K562 (cell line): ENCODE data around the gene PTCH1. TPM values are rescaled to one million over a fixed set of nuclear protein-coding genes. Genes with fewer than 3 reads are reported as not detected.

Source experiments
- ATAC-seq: fragments of 200-7000 bp; cut with Tn5 transposase; 3 replicates; pipeline ENCODE4 v1.9.1; 2020; ENCODE audit warnings: moderate library complexity
- BruUV-seq: library from RNA; stranded (reverse); fragments of 400-500 nt; replicated peaks from 2 replicates; lab custom pipeline; 2021; lab: Mats Ljungman, UMichigan
- CTCF ChIA-PET: fragments of 300-600 bp; formaldehyde crosslinking; extraction: SDS; loops from one replicate; lab custom pipeline; 2021; ENCODE audit warnings: low intra/inter-chr PET ratio; lab: Yijun Ruan, JAX
- POLR2A ChIA-PET: fragments of 300-600, 350-650 bp; sonication (Branson Sonifier 250); formaldehyde crosslinking; extraction: SDS; loops from one replicate; lab custom pipeline; 2021; ENCODE audit warnings: antibody characterized with exemption, inconsistent platforms; lab: Yijun Ruan, JAX
- DNase-seq, 4 experiments: peaks; one replicate each; pipeline versions ENCODE4 v3.0.0 to v3.0.0-alpha.2; 2011 to 2018; ENCODE audit warnings: low spot score in 3 of 4, mixed read lengths in 3 of 4; ENCODE audit errors: extremely low read depth in 1 of 4
- FAIRE-seq: peaks from 2 replicates; lab custom pipeline; 2011; peaks lifted over from hg19 to GRCh38; lab: Jason Lieb, UNC
- H2AFZ ChIP-seq: 2 replicates; pipeline ENCODE4 v1.6.0; 2011; ENCODE audit warnings: low read depth, low read length, control low read depth, inconsistent platforms
- H3K27ac ChIP-seq: fragments of 200-600 bp; 3 replicates; pipeline ENCODE4 v1.8.0; 2011; ENCODE audit warnings: low read depth, mild to moderate bottlenecking, control low read depth, inconsistent platforms, low read length, moderate library complexity, mixed read lengths; ENCODE audit errors: extremely low read depth
- H3K27me3 ChIP-seq, 2 experiments: fragments of 300-600 bp in 1 of 2; 2 replicates in 1 of 2; 3 replicates in 1 of 2; pipeline versions ENCODE4 v1.6.0 to v1.8.0; 2011; ENCODE audit warnings: inconsistent platforms in 2 of 2, low read length in 2 of 2, mild to moderate bottlenecking in 1 of 2, mixed read lengths in 1 of 2, moderate library complexity in 1 of 2; ENCODE audit not compliant: control insufficient read depth in 2 of 2, insufficient read depth in 2 of 2
- H3K36me3 ChIP-seq: fragments of 300-600 bp; 3 replicates; pipeline ENCODE4 v1.8.0; 2011; ENCODE audit warnings: mild to moderate bottlenecking, low read length, inconsistent platforms; ENCODE audit not compliant: control insufficient read depth, insufficient read depth
- H3K4me1 ChIP-seq, 2 experiments: fragments of 200-600 bp in 1 of 2; replicated peaks in 1 of 2; 2 replicates in 1 of 2; 3 replicates in 1 of 2; pipeline versions ENCODE4 v1.5.1 to v1.8.0; 2011; ENCODE audit warnings: inconsistent platforms in 2 of 2, low read length in 2 of 2, mild to moderate bottlenecking in 1 of 2, mixed read lengths in 1 of 2, moderate library complexity in 1 of 2; ENCODE audit not compliant: control insufficient read depth in 2 of 2, insufficient read depth in 2 of 2
- H3K4me2 ChIP-seq: 2 replicates; pipeline ENCODE4 v1.6.1; 2011; ENCODE audit warnings: low read length, control low read depth, inconsistent platforms, mixed read lengths; ENCODE audit not compliant: insufficient read depth
- H3K4me3 ChIP-seq: fragments of 200-600 bp; sonication (generic), shearing (Covaris generic); 2 replicates; pipeline ENCODE4 v1.5.1; 2016; ENCODE audit warnings: control low read depth, inconsistent platforms
- H3K79me2 ChIP-seq: fragments of 200-600 bp; 3 replicates; pipeline ENCODE4 v1.8.0; 2011; ENCODE audit warnings: low read length, inconsistent platforms; ENCODE audit not compliant: control insufficient read depth, insufficient read depth
- H3K9ac ChIP-seq, 2 experiments: 2 replicates each; pipeline versions ENCODE4 v1.6.0 to v1.6.1; 2011; ENCODE audit warnings: low read depth in 2 of 2, low read length in 2 of 2, control low read depth in 1 of 2, inconsistent platforms in 1 of 2, mild to moderate bottlenecking in 1 of 2, mixed read lengths in 1 of 2; ENCODE audit not compliant: insufficient read depth in 1 of 2
- H3K9me1 ChIP-seq: one replicate; pipeline ENCODE4 v1.6.0; 2011; ENCODE audit warnings: inconsistent platforms, mild to moderate bottlenecking, low read length, moderate library complexity; ENCODE audit not compliant: control insufficient read depth, insufficient read depth
- H3K9me3 ChIP-seq: replicated peaks from 2 replicates; pipeline ENCODE4 v1.5.1; 2011; ENCODE audit warnings: low read depth, low read length, inconsistent platforms; ENCODE audit not compliant: control insufficient read depth, insufficient read depth
- H4K20me1 ChIP-seq: replicated peaks from 2 replicates; pipeline ENCODE4 v1.6.1; 2011; ENCODE audit warnings: low read length, inconsistent platforms, mixed read lengths; ENCODE audit not compliant: control insufficient read depth, insufficient read depth
- FOXK1 ChIP-seq: sonication (generic); formaldehyde crosslinking; IDR thresholded peaks from 2 replicates; pipeline ENCODE4 v1.8.0; 2022; ENCODE audit warnings: missing genetic modification reagents, mild to moderate bottlenecking, borderline replicate concordance
- HDGF ChIP-seq: fragments of 450-650 bp; IDR thresholded peaks from 2 replicates; pipeline ENCODE4 v1.6.1; 2016
- HNRNPLL ChIP-seq: fragments of 200-400 bp; formaldehyde crosslinking; IDR thresholded peaks from 2 replicates; pipeline ENCODE4 v1.6.1; 2017; ENCODE audit warnings: low read length, low read depth, mild to moderate bottlenecking; ENCODE audit not compliant: poor library complexity, severe bottlenecking
- IRF1 ChIP-seq: sonication (generic); formaldehyde crosslinking; IDR thresholded peaks from 2 replicates; pipeline ENCODE4 v1.8.0; 2022; ENCODE audit warnings: missing genetic modification reagents, mild to moderate bottlenecking, borderline replicate concordance
- SRSF9 ChIP-seq: fragments of 200-400 bp; formaldehyde crosslinking; IDR thresholded peaks from 2 replicates; pipeline ENCODE4 v1.6.1; 2017; ENCODE audit warnings: low read depth, low read length, borderline replicate concordance
- THAP12 ChIP-seq: fragments of 250-450 bp; sonication (Bioruptor Pico); IDR thresholded peaks from 2 replicates; pipeline ENCODE4 v1.9.0; 2021; ENCODE audit warnings: mild to moderate bottlenecking, inconsistent platforms
- THRA ChIP-seq: fragments of 450-650 bp; IDR thresholded peaks from 2 replicates; pipeline ENCODE4 v1.6.1; 2017; ENCODE audit warnings: mild to moderate bottlenecking, moderate library complexity
- ZNF696 ChIP-seq: fragments of 250-450 bp; sonication (Bioruptor Pico); conservative IDR thresholded peaks from 2 replicates; pipeline ENCODE4 v1.4.0; 2020; ENCODE audit warnings: mild to moderate bottlenecking, moderate library complexity
- WGBS: fragments of 100-300 bp; shearing (Covaris generic); methylation state at CpG from one replicate; pipeline ENCODE4 v1.1.6; 2016; ENCODE audit warnings: low coverage, mixed read lengths; ENCODE audit not compliant: insufficient coverage; ENCODE audit errors: missing lambda C conversion rate; 5-methylcytosine and 5-hydroxymethylcytosine counted together
- in situ Hi-C: fragments of 300-500 bp; cut with MboI; formaldehyde crosslinking; loops from 4 replicates; pipeline ENCODE4 v1.15.0; 2018; ENCODE audit warnings: inconsistent platforms, mixed read lengths
- intact Hi-C: fragments of 100-400 bp; cut with micrococcal nuclease; formaldehyde crosslinking; loops from 2 replicates; pipeline ENCODE4 v1.14.2; 2022
- polyA plus RNA-seq, 8 experiments: library from polyadenylated mRNA; depleted of rRNA in 4 of 8; stranded (reverse) in 5 of 8; unstranded in 3 of 8; fragments of >200 nt; fragmentation: Nextera tagmentation in 2 of 8; fragmentation: Illumina TruSeq in 1 of 8; extraction: Ambion mirVana in 2 of 8; extraction: Trizol in 1 of 8; gene quantifications; 2 replicates each; pipeline versions ENCODE4 v1.2.1 to v1.2.3, GENCODE V29; 2011 to 2014; ENCODE audit warnings: inconsistent platforms in 1 of 8, missing spikeins in 1 of 8
- total RNA-seq, 7 experiments: library from RNA; depleted of rRNA in 6 of 7; stranded (reverse); fragments of >200 nt in 6 of 7; fragmentation: Illumina TruSeq in 2 of 7; extraction: Trizol in 2 of 7; gene quantifications; 2 replicates each; pipeline versions ENCODE4 v1.2.1 to v1.2.3, GENCODE V29; 2011 to 2021; ENCODE audit warnings: low replicate concordance in 1 of 7

Gene PTCH1
- total and polyA plus RNA-seq, 9 of the 15 experiments (the other 6 are each of a cell fraction or from before 2014, with no cell fraction given) = 0.70 to 9.9 (median 3.8) TPM

- H3K27me3 ChIP-seq = no peaks in the 10 kb centered on the region
- no peak for ATAC-seq
- ChIA-PET CTCF (no interaction called here), POLR2A (interaction anchor here (3.5 kb wide), 1 partner anchor 11 kb away, joined by 19 read pairs; no protein-coding TSS in a partner anchor)
- intact Hi-C loops (no loop called here), in situ Hi-C loops (no loop called here)
- H3K4me1 ChIP-seq = peaks cover 7 to 17% of the 10 kb centered on the region in 2 experiments; a peak in 3 of 5 replicates
- DNase-seq = no peak
- H3K9ac ChIP-seq = no peak overlapping the region
- H2AFZ ChIP-seq = no peak overlapping the region
- BruUV-seq = no TSS peak
- 74% methylated on average over 2 of the region's 2 CpGs for WGBS
- peaks cover 74% of the 10 kb centered on the region; the same call in 2 of the 3 replicates for H3K36me3 ChIP-seq
- no peaks in the 10 kb centered on the region for H3K9me3 ChIP-seq
- H3K27ac ChIP-seq = no peak overlapping the region
- H3K79me2 ChIP-seq = no peaks in the 10 kb centered on the region
- no peak for TF ChIP-seq THRA
- no peak for TF ChIP-seq ZNF696
- no peak for TF ChIP-seq THAP12 (CRISPR knock-in tag)
- no peak for TF ChIP-seq HNRNPLL
- no peak for TF ChIP-seq SRSF9
- TF ChIP-seq HDGF = no peak
- no peak for TF ChIP-seq FOXK1 (CRISPR knock-in tag)
- no peak for TF ChIP-seq IRF1 (CRISPR knock-in tag)
- TF ChIP-seq, all 486 proteins: peak for 0
- Histone ChIP-seq H3K4me3 (no peak overlapping the region), H3K9me1 (no peaks in the 10 kb centered on the region), H3K4me2 (no peak overlapping the region), H4K20me1 (no peaks in the 10 kb centered on the region)
- no peak for FAIRE-seq
Measured at GRCh38 chr9:95451065-95451426, 65.7 kb downstream of the PTCH1 start.
